Endothelial cell of umbilical vein (primary cell): Measurements from ENCODE around the gene PDE7B.

Experiments used
- CTCF ChIP-seq, 2 donors: IDR thresholded peaks; 1 replicate in 1 of 2; 2 replicates in 1 of 2; pipeline ENCODE4 v1.5.1; 2011; ENCODE audit warnings: low read length in 2 of 2, mild to moderate bottlenecking in 2 of 2, moderate library complexity in 2 of 2, control low read depth in 1 of 2, inconsistent platforms in 1 of 2, low read depth in 1 of 2; ENCODE audit not compliant: insufficient read depth in 1 of 2; ENCODE audit errors: extremely low read depth in 1 of 2
- EZH2 ChIP-seq: IDR thresholded peaks from 2 replicates; pipeline ENCODE4 v1.6.1; 2012; ENCODE audit warnings: borderline replicate concordance, low read depth, mild to moderate bottlenecking, moderate library complexity, low read length, inconsistent platforms; ENCODE audit not compliant: severe bottlenecking
- FOS ChIP-seq: IDR thresholded peaks from 2 replicates; pipeline ENCODE4 v1.6.1; 2011; ENCODE audit warnings: mild to moderate bottlenecking, low read length, moderate library complexity, borderline replicate concordance; ENCODE audit not compliant: insufficient read depth
- GATA2 ChIP-seq: IDR thresholded peaks from 2 replicates; pipeline ENCODE4 v1.7.0; 2011; ENCODE audit warnings: low read depth, mild to moderate bottlenecking, moderate library complexity, mixed read lengths, low read length; ENCODE audit not compliant: insufficient read length, insufficient read depth
- JUN ChIP-seq: IDR thresholded peaks from 2 replicates; pipeline ENCODE4 v1.6.1; 2011; ENCODE audit warnings: borderline replicate concordance, low read depth; ENCODE audit not compliant: insufficient read length, insufficient read depth
- MAX ChIP-seq: IDR thresholded peaks from 2 replicates; pipeline ENCODE4 v1.6.1; 2011; ENCODE audit not compliant: insufficient read depth, insufficient read length
- MYC ChIP-seq: IDR thresholded peaks from one replicate; pipeline ENCODE4 v1.6.1; 2011; ENCODE audit warnings: mild to moderate bottlenecking, low read depth, low read length
- POLR2A ChIP-seq: IDR thresholded peaks from 2 replicates; pipeline ENCODE4 v1.6.1; 2012; ENCODE audit warnings: low read depth, mild to moderate bottlenecking, control low read depth, low read length
- POLR2AphosphoS5 ChIP-seq: IDR thresholded peaks from 2 replicates; pipeline ENCODE4 v1.6.1; 2012; ENCODE audit warnings: low read depth, mild to moderate bottlenecking, control low read depth, low read length, moderate library complexity; ENCODE audit not compliant: insufficient read depth

GRCh38 chr6:136094812-136095211 is 243.3 kb downstream of the PDE7B start:
- TF ChIP-seq CTCF (IDR thresholded peaks at IDR 0.05; ENCODE audit: extremely low read depth in 1 of 2, insufficient read depth in 1 of 2, low read depth in 1 of 2, low read length in 2 of 2) (no peak), POLR2AphosphoS5 (no peak), POLR2A (no peak), MAX (no peak), EZH2 (no peak), FOS (no peak), JUN (no peak), MYC (no peak), GATA2 (no peak)
